GM13977 (cell line): Measurements from ENCODE around the gene EGR2.

ENCODE experiments used
- DNase-seq: peaks from one replicate; pipeline ENCODE4 v3.0.0; 2012; ENCODE audit warnings: low spot score
- CTCF ChIP-seq: IDR thresholded peaks from 2 replicates; pipeline ENCODE4 v1.5.1; 2012; ENCODE audit warnings: mild to moderate bottlenecking, control low read depth; ENCODE audit not compliant: insufficient read depth; ENCODE audit errors: extremely low read depth, missing control alignments
- in situ Hi-C: fragments of 300-500 bp; cut with MboI; formaldehyde crosslinking; loops from one replicate; pipeline ENCODE4 v1.12.0; 2022; ENCODE audit warnings: low sequenced_read_pairs, low pct_unique_long_range_greater_than_20kb, mixed read lengths, inconsistent platforms; ENCODE audit not compliant: unreplicated experiment

EGR2 gene

DNA sequence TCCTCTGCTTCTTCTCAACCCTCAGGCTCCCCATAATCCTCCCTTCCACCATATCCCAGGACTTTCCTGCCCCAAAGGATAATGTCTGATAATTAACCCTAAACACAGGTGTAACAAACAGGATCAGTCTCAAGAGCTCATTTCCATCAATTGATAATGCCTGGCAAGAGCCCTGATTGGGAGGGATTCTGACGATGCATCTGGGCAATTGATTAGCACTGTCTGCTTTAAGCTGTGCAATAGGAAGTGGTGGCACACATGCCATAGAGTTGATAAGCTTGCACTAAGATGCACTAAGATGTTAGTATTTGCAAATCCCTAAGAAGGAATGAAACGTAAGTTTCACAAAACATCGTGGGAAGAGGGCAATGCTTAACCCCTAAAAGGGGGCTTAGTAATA lies 27.4 kb upstream of the EGR2 start:
- DNase-seq = no peak
- TF ChIP-seq CTCF = no peak
- in situ Hi-C loops = no loop called here

DNA sequence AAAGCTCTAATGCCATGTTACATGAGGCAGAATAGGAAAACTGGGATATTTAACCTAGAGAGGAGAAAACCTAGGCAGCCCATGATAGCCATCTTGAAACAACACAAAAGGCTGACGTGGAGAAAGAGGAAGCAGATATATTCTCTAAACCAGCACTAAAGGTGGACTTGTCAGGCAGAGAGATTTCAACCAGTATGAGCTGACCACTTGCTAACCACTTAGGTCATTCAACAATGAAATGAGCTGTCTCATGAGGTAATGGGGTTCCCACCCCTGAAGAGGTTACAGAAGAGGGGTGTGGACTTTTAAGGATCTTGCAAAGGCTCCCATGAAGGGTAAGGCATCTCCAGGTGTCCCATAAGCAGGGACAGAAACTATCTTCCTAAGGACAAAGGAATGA lies 26.8 kb upstream of the EGR2 start:
- in situ Hi-C loops = no loop called here
- TF ChIP-seq CTCF = no peak
- no peak for DNase-seq

DNA sequence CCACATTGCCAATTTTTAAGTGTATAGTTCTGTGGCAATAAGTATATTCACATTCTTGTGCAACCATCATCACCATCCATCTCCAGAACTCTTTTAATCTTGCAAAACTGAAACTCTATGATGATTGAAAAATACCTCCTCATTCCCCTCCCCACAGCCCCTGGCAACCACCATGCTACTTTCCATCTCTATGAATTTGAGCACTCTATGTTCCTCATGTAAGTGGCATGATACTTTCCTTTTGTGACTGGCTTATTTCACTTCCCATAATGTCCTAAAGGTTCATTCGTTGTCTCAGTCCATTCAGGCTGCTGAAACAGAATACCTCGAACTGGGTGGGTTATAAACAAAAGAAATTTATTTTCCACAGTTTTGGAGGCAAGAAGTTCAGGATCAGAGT lies 23.4 kb upstream of the EGR2 start:
- TF ChIP-seq CTCF = no peak
- no peak for DNase-seq
- in situ Hi-C loops = no loop called here

- DNase-seq = no peak
- TF ChIP-seq CTCF = no peak
- in situ Hi-C loops = no loop called here
Measured at GRCh38 chr10:62831346-62831745, 15.2 kb upstream of the EGR2 start.

GRCh38 chr10:62830679-62831078 lies 14.5 kb upstream of the EGR2 start:
- in situ Hi-C loops = no loop called here
- no peak for DNase-seq
- no peak for TF ChIP-seq CTCF

GRCh38 chr10:62829622-62830021 lies 13.5 kb upstream of the EGR2 start:
- TF ChIP-seq CTCF = no peak

DNA sequence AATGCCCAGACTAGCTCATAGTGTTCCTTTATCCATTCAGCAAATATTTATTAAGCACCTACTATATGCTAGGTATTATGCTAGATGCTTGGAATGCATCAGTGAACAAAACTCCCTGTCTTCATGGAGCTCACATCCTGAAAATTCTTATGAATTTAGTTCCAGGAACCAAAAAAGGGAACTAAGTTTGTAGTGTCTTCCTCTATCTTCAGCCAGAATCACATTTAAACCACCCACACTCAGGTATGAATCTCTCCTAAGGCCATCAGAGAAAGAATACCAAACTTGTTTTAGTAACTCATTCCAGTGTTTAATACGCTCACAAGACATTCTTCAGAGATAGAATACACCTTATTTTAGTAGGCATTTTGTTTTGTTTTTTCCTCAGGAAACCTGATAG lies 10.1 kb upstream of the EGR2 start:
- in situ Hi-C loops = no loop called here
- TF ChIP-seq CTCF = no peak
- DNase-seq = no peak

More at GRCh38 chr10:62829622-62830021, 13.5 kb upstream of the EGR2 start:
- in situ Hi-C loops = no loop called here
- no peak for DNase-seq
